Naive thymus-derived CD4-positive, alpha-beta T cell (primary cell): ENCODE results near the gene SPTBN5. TPM values are rescaled to one million over a fixed set of nuclear protein-coding genes. Genes with fewer than 3 reads are reported as not detected.

Source experiments
- ATAC-seq: fragments of 150-1000 bp; cut with Tn5 transposase; 2 replicates; pipeline ENCODE4 v1.10.0; 2021; ENCODE audit warnings: mild to moderate bottlenecking, moderate library complexity
- CTCF ChIA-PET: fragments of 350-600 bp; sonication (Branson Sonifier 250); formaldehyde crosslinking; loops from one replicate; lab custom pipeline; 2021; ENCODE audit warnings: antibody characterized with exemption; lab: Charles Lee
- POLR2A ChIA-PET: fragments of 350-600 bp; sonication (Branson Sonifier 250); formaldehyde crosslinking; loops from one replicate; lab custom pipeline; 2021; ENCODE audit warnings: antibody characterized with exemption, inconsistent platforms; lab: Charles Lee
- DNase-seq, 9 donors: peaks; one replicate each; pipeline versions ENCODE4 v3.0.0 to v3.0.0-alpha.2; 2020 to 2022; ENCODE audit warnings: mixed read lengths in 1 of 9
- H3K27ac ChIP-seq: one replicate; pipeline ENCODE4 v1.7.0; 2013; ENCODE audit warnings: mild to moderate bottlenecking, low read depth, low read length, moderate library complexity
- H3K27me3 ChIP-seq, 2 donors: one replicate each; pipeline ENCODE4 v1.7.0; 2013; ENCODE audit warnings: low read length in 2 of 2, mild to moderate bottlenecking in 2 of 2, moderate library complexity in 2 of 2; ENCODE audit not compliant: control insufficient read depth in 2 of 2, insufficient read depth in 2 of 2
- H3K36me3 ChIP-seq, 3 experiments: 1 replicate in 2 of 3; 2 replicates in 1 of 3; pipeline ENCODE4 v1.7.0; 2013; ENCODE audit warnings: low read length in 3 of 3, mild to moderate bottlenecking in 3 of 3, moderate library complexity in 1 of 3; ENCODE audit not compliant: insufficient read depth in 3 of 3, control insufficient read depth in 2 of 3
- H3K4me1 ChIP-seq, 2 donors: one replicate each; pipeline ENCODE4 v1.7.0; 2013; ENCODE audit warnings: low read length in 2 of 2, mild to moderate bottlenecking in 2 of 2, moderate library complexity in 1 of 2; ENCODE audit not compliant: control insufficient read depth in 2 of 2, insufficient read depth in 2 of 2
- H3K4me3 ChIP-seq: 2 replicates; pipeline ENCODE4 v1.7.0; 2013; ENCODE audit warnings: mild to moderate bottlenecking, low read length
- H3K9me3 ChIP-seq, 3 experiments: 1 replicate in 2 of 3; 2 replicates in 1 of 3; pipeline ENCODE4 v1.7.0; 2013; ENCODE audit warnings: low read length in 3 of 3; ENCODE audit not compliant: control insufficient read depth in 2 of 3
- H3K27ac Mint-ChIP-seq, 9 donors: one replicate each; pipeline ENCODE4 v1.8.0; 2020 to 2022; ENCODE audit warnings: mixed read lengths in 9 of 9, mild to moderate bottlenecking in 8 of 9, moderate library complexity in 5 of 9, inconsistent platforms in 2 of 9
- H3K27me3 Mint-ChIP-seq, 5 donors: one replicate each; pipeline ENCODE4 v1.8.0; 2021 to 2022; ENCODE audit warnings: mixed read lengths in 5 of 5, mild to moderate bottlenecking in 1 of 5
- H3K36me3 Mint-ChIP-seq, 5 donors: one replicate each; pipeline ENCODE4 v1.8.0; 2020 to 2022; ENCODE audit warnings: mixed read lengths in 5 of 5, mild to moderate bottlenecking in 3 of 5, inconsistent platforms in 1 of 5
- H3K4me1 Mint-ChIP-seq, 7 donors: one replicate each; pipeline ENCODE4 v1.8.0; 2020 to 2022; ENCODE audit warnings: mixed read lengths in 7 of 7, mild to moderate bottlenecking in 3 of 7, inconsistent platforms in 1 of 7
- H3K4me3 Mint-ChIP-seq, 10 donors: one replicate each; pipeline ENCODE4 v1.8.0; 2020 to 2022; ENCODE audit warnings: mild to moderate bottlenecking in 10 of 10, mixed read lengths in 10 of 10, moderate library complexity in 6 of 10, inconsistent platforms in 2 of 10
- H3K9me3 Mint-ChIP-seq, 11 donors: one replicate each; pipeline ENCODE4 v1.8.0; 2020 to 2022; ENCODE audit warnings: mixed read lengths in 11 of 11, mild to moderate bottlenecking in 4 of 11, inconsistent platforms in 1 of 11, moderate library complexity in 1 of 11
- intact Hi-C, 2 donors: fragments of 100-400 bp; cut with micrococcal nuclease; formaldehyde crosslinking; loops; one replicate each; pipeline ENCODE4 v1.15.1; 2023
- polyA plus RNA-seq, 2 donors: library from polyadenylated mRNA; unstranded; fragments of 300-500 nt; fragmentation: Illumina TruSeq; gene quantifications; one replicate each; pipeline ENCODE4 v1.2.3, GENCODE V29; 2021
- total RNA-seq, 6 experiments: library from RNA in 5 of 6; stranded (reverse) in 5 of 6; gene quantifications; 1 replicate in 5 of 6; 2 replicates in 1 of 6; pipeline ENCODE4 v1.2.3 and lab custom pipeline; 2021 to 2026

Gene SPTBN5
- total and polyA plus RNA-seq, 7 experiments from 2014 or later, result 0.12 to 2.7 (median 1.7) TPM; not detected in 1

- H3K9me3 Mint-ChIP-seq, result peaks cover 0 to 5% (median 0%) of the 10 kb centered on the region in 11 donors
Observed at GRCh38 chr15:41904541-41905005, 10.7 kb upstream of the SPTBN5 start.

GRCh38 chr15:41903782-41904181, 9.9 kb upstream of the SPTBN5 start:
- Mint-ChIP-seq H3K36me3 (peaks cover 9 to 43% (median 21%) of the 10 kb centered on the region in 5 donors), H3K27ac (peak overlapping the region in 1 of 9 donors; percentile 65), H3K4me1 (peaks cover 2 to 16% (median 6%) of the 10 kb centered on the region in 7 donors), H3K4me3 (no peak overlapping the region), H3K27me3 (no peaks in the 10 kb centered on the region), H3K9me3 (peaks cover 0 to 5% (median 0%) of the 10 kb centered on the region in 11 donors)
- peaks cover 0 to 37% (median 0%) of the 10 kb centered on the region in 3 experiments for H3K36me3 ChIP-seq
- POLR2A ChIA-PET, result interaction anchor here (0.7 to 5.9 kb wide), 6 partner anchors 8 to 130 kb away, joined by 3 to 41 read pairs (median 5); partner anchors contain the start of genes EHD4, JMJD7 and MAPKBP1
- intact Hi-C loops, result loop anchor here (1.0 to 10.0 kb wide), 15 partner anchors 9 to 439 kb away; partner anchors contain the start of genes JMJD7 (in 2 of the 2), MAPKBP1 (in 1 of the 2) and SPTBN5 (in 1 of the 2)
- CTCF ChIA-PET, result interaction anchor here (0.7 to 6.0 kb wide), 10 partner anchors 11 to 139 kb away, joined by 3 to 90 read pairs (median 6); partner anchors contain the start of gene MAPKBP1
- H3K4me3 ChIP-seq, result no peak overlapping the region
- no peaks in the 10 kb centered on the region for H3K27me3 ChIP-seq
- DNase-seq (no peak), ATAC-seq (no peak)
- peaks cover 0 to 5% (median 0%) of the 10 kb centered on the region in 3 experiments for H3K9me3 ChIP-seq
- H3K27ac ChIP-seq, result no peak overlapping the region
- H3K4me1 ChIP-seq, result peaks cover 0 to 9% of the 10 kb centered on the region in 2 donors

More at GRCh38 chr15:41904541-41905005, 10.7 kb upstream of the SPTBN5 start:
- no peaks in the 10 kb centered on the region for H3K27me3 Mint-ChIP-seq
- POLR2A ChIA-PET, result interaction anchor here (0.7 to 5.9 kb wide), 8 partner anchors 9 to 131 kb away, joined by 3 to 41 read pairs (median 5); partner anchors contain the start of genes EHD4, JMJD7, MAPKBP1 and SPTBN5
- peaks cover 2 to 14% (median 6%) of the 10 kb centered on the region in 7 donors for H3K4me1 Mint-ChIP-seq
- ATAC-seq (peak; percentile 89), DNase-seq (peak; percentile 54 to 76 (median 64))
- intact Hi-C loops, result loop anchor here (1.0 to 10.0 kb wide), 15 partner anchors 10 to 440 kb away; partner anchors contain the start of genes JMJD7 (in 2 of the 2), MAPKBP1 (in 1 of the 2) and SPTBN5 (in 1 of the 2)
- H3K9me3 ChIP-seq, result peaks cover 0 to 5% (median 0%) of the 10 kb centered on the region in 3 experiments
- CTCF ChIA-PET, result interaction anchor here (0.5 to 6.0 kb wide), 29 partner anchors 9 to 346 kb away, joined by 3 to 90 read pairs (median 5); partner anchors contain the start of genes JMJD7, MAPKBP1 and TYRO3
- H3K27ac ChIP-seq, result no peak overlapping the region
- H3K36me3 ChIP-seq, result peaks cover 0 to 45% (median 2%) of the 10 kb centered on the region in 3 experiments
- peak overlapping the region; percentile 9 to 90 (median 62) for H3K27ac Mint-ChIP-seq
- H3K36me3 Mint-ChIP-seq, result peaks cover 9 to 51% (median 25%) of the 10 kb centered on the region in 5 donors
- no peaks in the 10 kb centered on the region for H3K27me3 ChIP-seq
- H3K4me3 ChIP-seq, result no peak overlapping the region
- peaks cover 0 to 9% of the 10 kb centered on the region in 2 donors for H3K4me1 ChIP-seq
- H3K4me3 Mint-ChIP-seq, result no peak overlapping the region

DNA sequence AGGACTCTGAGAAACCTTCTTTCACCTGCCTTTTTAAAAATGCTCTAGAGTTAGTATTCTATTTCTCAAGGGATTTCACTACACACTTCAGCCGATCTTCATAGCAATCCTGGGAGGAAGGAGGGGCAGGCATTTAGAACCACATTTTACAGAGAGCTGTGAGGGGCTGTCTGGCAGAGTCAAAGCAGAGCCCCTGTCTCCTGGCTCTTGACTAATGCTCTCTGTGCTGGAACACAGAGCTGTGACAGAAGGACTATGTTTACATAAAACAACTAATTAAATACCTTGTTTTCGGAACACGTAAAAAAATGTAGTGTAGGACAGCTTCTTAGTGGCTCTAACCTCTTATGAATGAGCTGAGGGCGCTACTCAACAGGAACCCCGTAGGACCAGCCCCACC, 7.6 kb upstream of the SPTBN5 start:
- ChIA-PET POLR2A (interaction anchor here (5.9 kb wide), 1 partner anchor 127 kb away, joined by 41 read pairs; the partner anchor contains the start of gene MAPKBP1), CTCF (interaction anchor here (0.7 to 6.0 kb wide), 4 partner anchors 35 to 128 kb away, joined by 3 to 90 read pairs (median 6); partner anchors contain the start of gene MAPKBP1)
- H3K27ac Mint-ChIP-seq, result peak overlapping the region in 6 of 9 donors; percentile 11 to 84 (median 36)
- ATAC-seq (no peak), DNase-seq (no peak)
- H3K36me3 Mint-ChIP-seq, result peaks cover 4 to 26% (median 9%) of the 10 kb centered on the region in 5 donors
- H3K27ac ChIP-seq, result no peak overlapping the region
- H3K9me3 Mint-ChIP-seq, result peaks cover 0 to 5% (median 0%) of the 10 kb centered on the region in 11 donors
- peaks cover 0 to 4% (median 0%) of the 10 kb centered on the region in 3 experiments for H3K9me3 ChIP-seq
- H3K27me3 ChIP-seq, result no peaks in the 10 kb centered on the region
- intact Hi-C loops, result loop anchor here (5.0 to 10.0 kb wide), 2 partner anchors 49 to 437 kb away; no protein-coding TSS in a partner anchor
- no peaks in the 10 kb centered on the region for H3K27me3 Mint-ChIP-seq
- H3K4me3 Mint-ChIP-seq, result no peak overlapping the region
- H3K4me3 ChIP-seq, result no peak overlapping the region
- peaks cover 0 to 18% (median 0%) of the 10 kb centered on the region in 3 experiments for H3K36me3 ChIP-seq
- peaks cover 0 to 9% of the 10 kb centered on the region in 2 donors for H3K4me1 ChIP-seq
- peaks cover 5 to 28% (median 11%) of the 10 kb centered on the region in 7 donors for H3K4me1 Mint-ChIP-seq

- Mint-ChIP-seq H3K4me1 (peaks cover 6 to 33% (median 16%) of the 10 kb centered on the region in 7 donors), H3K9me3 (peaks cover 0 to 3% (median 0%) of the 10 kb centered on the region in 11 donors), H3K4me3 (no peak overlapping the region), H3K27ac (peak overlapping the region in 4 of 9 donors; percentile 23 to 84 (median 66)), H3K27me3 (no peaks in the 10 kb centered on the region), H3K36me3 (peaks cover 0 to 19% (median 6%) of the 10 kb centered on the region in 5 donors)
- DNase-seq, result no peak
- intact Hi-C loops, result loop anchor here (5.0 to 10.0 kb wide), 2 partner anchors 48 to 436 kb away; no protein-coding TSS in a partner anchor
- peaks cover 0 to 11% (median 0%) of the 10 kb centered on the region in 3 experiments for H3K36me3 ChIP-seq
- H3K27ac ChIP-seq, result no peak overlapping the region
- no peak overlapping the region for H3K4me3 ChIP-seq
- POLR2A ChIA-PET, result interaction anchor here (0.6 to 5.9 kb wide), 4 partner anchors 9 to 178 kb away, joined by 3 to 41 read pairs (median 4); partner anchors contain the start of gene MAPKBP1
- no peaks in the 10 kb centered on the region for H3K9me3 ChIP-seq
- ATAC-seq, result no peak
- CTCF ChIA-PET, result interaction anchor here (0.6 to 6.0 kb wide), 4 partner anchors 35 to 127 kb away, joined by 3 to 90 read pairs (median 6); partner anchors contain the start of gene MAPKBP1
- peaks cover 0 to 9% of the 10 kb centered on the region in 2 donors for H3K4me1 ChIP-seq
- no peaks in the 10 kb centered on the region for H3K27me3 ChIP-seq
Observed at GRCh38 chr15:41900526-41901380, 6.9 kb upstream of the SPTBN5 start.

DNA sequence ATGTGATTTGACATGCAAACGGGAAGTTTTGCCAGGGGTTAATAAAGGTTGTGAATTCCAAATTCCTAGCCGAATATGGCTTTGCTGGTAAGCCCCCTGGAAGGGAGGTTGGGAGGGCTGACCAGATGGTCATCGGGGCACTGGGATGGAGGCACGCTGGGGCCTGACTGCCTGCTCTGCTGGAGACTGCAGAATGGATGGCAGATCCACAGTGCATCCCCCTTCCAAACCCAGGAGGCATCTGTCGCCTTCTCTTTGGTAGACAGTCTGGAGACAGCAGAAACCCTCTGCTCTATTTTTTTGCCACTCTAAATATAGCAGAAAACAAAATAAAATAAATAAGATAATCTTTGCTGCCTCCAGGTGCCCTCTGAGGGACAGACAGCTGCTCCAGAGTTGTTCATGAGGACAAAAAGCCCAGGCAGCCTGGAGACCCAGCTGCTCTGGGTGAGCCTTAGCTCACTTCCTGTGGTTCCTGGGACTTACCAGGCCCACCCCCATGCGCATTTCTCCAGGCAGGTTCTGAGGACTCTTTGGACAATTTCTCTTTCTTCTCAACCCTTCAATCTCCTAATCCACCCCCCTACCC, 6.1 kb upstream of the SPTBN5 start:
- H3K4me1 Mint-ChIP-seq, result peaks cover 12 to 40% (median 22%) of the 10 kb centered on the region in 7 donors
- no peak overlapping the region for H3K4me3 Mint-ChIP-seq
- no peak for ATAC-seq
- peaks cover 0 to 8% (median 0%) of the 10 kb centered on the region in 3 experiments for H3K36me3 ChIP-seq
- no peaks in the 10 kb centered on the region for H3K27me3 ChIP-seq
- H3K36me3 Mint-ChIP-seq, result peaks cover 0 to 18% (median 0%) of the 10 kb centered on the region in 5 donors
- no peaks in the 10 kb centered on the region for H3K9me3 Mint-ChIP-seq
- H3K4me3 ChIP-seq, result no peak overlapping the region
- H3K27ac ChIP-seq, result no peak overlapping the region
- H3K27me3 Mint-ChIP-seq, result no peaks in the 10 kb centered on the region
- peaks cover 7 to 17% of the 10 kb centered on the region in 2 donors for H3K4me1 ChIP-seq
- no peak for DNase-seq
- ChIA-PET CTCF (interaction anchor here (0.6 to 6.0 kb wide), 2 partner anchors 71 to 126 kb away, joined by 3 to 90 read pairs; partner anchors contain the start of gene MAPKBP1), POLR2A (interaction anchor here (1.3 to 5.9 kb wide), 3 partner anchors 9 to 126 kb away, joined by 3 to 41 read pairs (median 3); partner anchors contain the start of gene MAPKBP1)
- peak overlapping the region in 5 of 9 donors; percentile 26 to 74 (median 43) for H3K27ac Mint-ChIP-seq
- intact Hi-C loops, result loop anchor here (5.0 to 10.0 kb wide), 2 partner anchors 48 to 435 kb away; no protein-coding TSS in a partner anchor
- H3K9me3 ChIP-seq, result no peaks in the 10 kb centered on the region
